Bronchus fibroblast of lung (primary cell): ENCODE measurements around the gene DUSP14. TPM values are rescaled to one million over a fixed set of nuclear protein-coding genes. Genes with fewer than 3 reads are reported as not detected.

Experiments used
- total RNA-seq: library from RNA; depleted of rRNA; stranded (reverse); fragments of >200 nt; gene quantifications from 2 replicates; pipeline ENCODE4 v1.2.3, GENCODE V29; 2015

DUSP14 gene, protein sequence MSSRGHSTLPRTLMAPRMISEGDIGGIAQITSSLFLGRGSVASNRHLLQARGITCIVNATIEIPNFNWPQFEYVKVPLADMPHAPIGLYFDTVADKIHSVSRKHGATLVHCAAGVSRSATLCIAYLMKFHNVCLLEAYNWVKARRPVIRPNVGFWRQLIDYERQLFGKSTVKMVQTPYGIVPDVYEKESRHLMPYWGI
- total RNA-seq: 47.4 and 49.6 TPM in 2 replicates

DNA sequence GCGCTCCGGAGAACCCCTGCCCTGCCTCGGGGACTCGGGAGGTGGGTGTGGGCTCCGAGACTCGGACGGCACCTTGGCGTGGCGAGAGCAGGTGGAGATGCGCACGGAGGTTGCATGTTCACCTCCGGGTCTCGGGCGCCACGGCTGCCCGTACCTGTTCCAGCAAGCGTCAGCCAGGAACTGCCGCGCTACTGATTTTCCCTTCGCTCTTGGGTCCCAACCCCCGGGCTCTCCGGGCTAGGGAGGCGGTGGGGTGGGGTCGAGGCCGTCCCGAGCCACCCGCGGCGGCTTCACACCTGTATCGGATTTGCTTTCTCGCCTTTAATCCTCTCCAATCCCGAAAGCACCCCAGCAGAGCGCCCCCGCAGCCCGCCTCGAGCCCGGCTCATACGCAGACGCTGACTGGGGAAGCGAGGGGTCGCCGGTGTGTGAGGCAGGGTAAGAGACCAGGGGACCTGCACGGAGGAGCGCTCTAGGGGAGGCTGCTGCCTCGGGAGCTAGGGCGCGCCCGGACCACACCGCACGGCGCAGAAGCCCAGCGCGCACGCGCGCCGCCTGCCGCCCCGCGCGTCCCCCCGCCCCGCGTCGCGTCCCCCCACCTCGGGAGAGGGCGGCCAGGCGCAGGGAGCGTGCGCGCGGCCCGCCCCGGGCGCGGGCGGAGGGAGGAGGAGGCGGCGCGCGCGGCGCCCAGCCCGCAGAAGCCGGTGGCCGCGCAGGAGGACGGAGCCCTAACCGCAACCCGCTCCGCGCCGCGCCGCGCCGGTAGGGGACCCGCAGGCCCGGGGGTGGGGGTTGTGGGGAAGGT lies at the start of gene DUSP14:
DUSP14 (plus strand) TSS at position 695 of the 805 bp plus-strand sequence. CDS start 22,382 bp downstream, outside the sequence.

Other genes with a start within 250 kb of the DUSP14 start
- not detected in 2 replicates for gene C17orf78, start 113.9 kb upstream of the DUSP14 start, total RNA-seq
- gene ACACA, start 83.1 kb upstream of the DUSP14 start, total RNA-seq: 39.8 and 42.7 TPM in 2 replicates
- 11.8 and 19.0 TPM in 2 replicates for gene TADA2A, start 83.0 kb upstream of the DUSP14 start, total RNA-seq
- 9.4 and 10.3 TPM in 2 replicates for gene SYNRG, start 119.5 kb downstream of the DUSP14 start, total RNA-seq
- gene DDX52, start 153.6 kb downstream of the DUSP14 start, total RNA-seq: 12.0 and 12.6 TPM in 2 replicates